ENCODE data around the gene CD99L2.

- TF ChIP-seq CTCF (IDR thresholded peaks at IDR 0.05) (no peak), NR3C1 (CRISPR knock-in tag; conservative IDR thresholded peaks at IDR 0.05; ENCODE audit: low read depth) (no peak), KAT7 (CRISPR knock-in tag; IDR thresholded peaks at IDR 0.05; ENCODE audit: borderline replicate concordance) (no peak), MAX (CRISPR knock-in tag; IDR thresholded peaks at IDR 0.05) (no peak), ATF2 (CRISPR knock-in tag; IDR thresholded peaks at IDR 0.05; ENCODE audit: borderline replicate concordance, low read depth) (no peak), E2F1 (CRISPR knock-in tag; IDR thresholded peaks at IDR 0.05) (no peak), SMAD3 (CRISPR knock-in tag; IDR thresholded peaks at IDR 0.05; ENCODE audit: borderline replicate concordance) (no peak), E2F5 (CRISPR knock-in tag; IDR thresholded peaks at IDR 0.05) (no peak), CREB1 (CRISPR knock-in tag; IDR thresholded peaks at IDR 0.05) (no peak), PRDM15 (CRISPR knock-in tag; IDR thresholded peaks at IDR 0.05) (no peak), SMAD4 (CRISPR knock-in tag; IDR thresholded peaks at IDR 0.05) (no peak), ZNF317 (CRISPR knock-in tag; IDR thresholded peaks at IDR 0.05; ENCODE audit: borderline replicate concordance, low read depth) (no peak), OVOL2 (CRISPR knock-in tag; IDR thresholded peaks at IDR 0.05; ENCODE audit: borderline replicate concordance) (no peak), ZNF263 (CRISPR knock-in tag; IDR thresholded peaks at IDR 0.05; ENCODE audit: low read depth) (no peak)
These were observed 127.8 kb downstream of the CD99L2 start for GRCh38 chrX:150770623-150771022.
